H1 (cell line): Measurements from ENCODE around the gene MTHFS. TPM values are rescaled to one million over a fixed set of nuclear protein-coding genes. Genes with fewer than 3 reads are reported as not detected.

ENCODE experiments used
- CHD1 ChIP-seq: IDR thresholded peaks from 2 replicates; pipeline ENCODE4 v1.6.1; 2012; ENCODE audit warnings: low read depth, low read length, improper control_type of control experiment
- CHD7 ChIP-seq: fragments of 300-600 bp; sonication (generic); IDR thresholded peaks from 2 replicates; pipeline ENCODE4 v1.7.1; 2012; ENCODE audit warnings: low read length, moderate library complexity, mild to moderate bottlenecking, inconsistent platforms; ENCODE audit not compliant: insufficient replicate concordance
- E2F6 ChIP-seq: IDR thresholded peaks from 2 replicates; pipeline ENCODE4 v1.6.1; 2012; ENCODE audit warnings: inconsistent platforms
- EZH2 ChIP-seq: fragments of 200-600 bp; sonication (generic); IDR thresholded peaks from 2 replicates; pipeline ENCODE4 v1.7.1; 2012; ENCODE audit warnings: low read depth, mild to moderate bottlenecking, moderate library complexity, low read length, inconsistent platforms; ENCODE audit not compliant: severe bottlenecking
- KDM5A ChIP-seq: fragments of 200-600 bp; IDR thresholded peaks from 2 replicates; pipeline ENCODE4 v1.7.1; 2012; ENCODE audit warnings: mild to moderate bottlenecking, low read length, inconsistent platforms, mixed read lengths
- MAFK ChIP-seq: IDR thresholded peaks from 2 replicates; pipeline ENCODE4 v1.6.1; 2012; ENCODE audit warnings: low read depth, mild to moderate bottlenecking, improper control_type of control experiment, low read length
- RBBP5 ChIP-seq: IDR thresholded peaks from 2 replicates; pipeline ENCODE4 v1.7.1; 2012; ENCODE audit warnings: low read depth, mild to moderate bottlenecking, inconsistent platforms, low read length, moderate library complexity, borderline replicate concordance
- RXRA ChIP-seq: IDR thresholded peaks from 2 replicates; pipeline ENCODE4 v1.6.1; 2011; ENCODE audit warnings: low read depth, mild to moderate bottlenecking, low read length, moderate library complexity; ENCODE audit not compliant: insufficient read depth
- SP1 ChIP-seq: IDR thresholded peaks from 2 replicates; pipeline ENCODE4 v1.6.1; 2011; ENCODE audit warnings: low read depth, low read length
- SUZ12 ChIP-seq: fragments of 200-600 bp; sonication (generic); IDR thresholded peaks from 2 replicates; pipeline ENCODE4 v1.6.1; 2012; ENCODE audit warnings: mild to moderate bottlenecking, inconsistent platforms, low read length, moderate library complexity, mixed read lengths
- TAF1 ChIP-seq: IDR thresholded peaks from 2 replicates; pipeline ENCODE4 v1.6.1; 2011; ENCODE audit warnings: mild to moderate bottlenecking, low read depth, low read length
- TCF12 ChIP-seq: IDR thresholded peaks from 2 replicates; pipeline ENCODE4 v1.6.1; 2011; ENCODE audit warnings: low read depth, mild to moderate bottlenecking, low read length
- polyA plus RNA-seq, 7 experiments: library from polyadenylated mRNA; depleted of rRNA in 3 of 7; stranded (reverse) in 5 of 7; unstranded in 2 of 7; fragments of >200 nt in 5 of 7; fragments of 200-250 nt in 2 of 7; gene quantifications; 1 replicate in 5 of 7; 2 replicates in 1 of 7; 4 replicates in 1 of 7; pipeline versions ENCODE4 v1.2.1 to v1.2.3, GENCODE V29; 2011 to 2013; ENCODE audit warnings: missing spikeins in 2 of 7, mixed read lengths in 2 of 7
- total RNA-seq: library from RNA; stranded (reverse); fragmentation: NEBNext Ultra II Directional; extraction: Animal tissue kit (Norgen Biotek cat#: 25700); gene quantifications from 2 replicates; pipeline ENCODE4 v1.2.1, GENCODE V29; 2021

MTHFS gene
- total and polyA plus RNA-seq, 2 of the 8 experiments (the other 6 are each of a cell fraction or from before 2014, with no cell fraction given), result 27.3 to 37.2 TPM

GRCh38 chr15:79900087-79900486 is 3.3 kb upstream of the MTHFS start (continued):
- TF ChIP-seq CHD7, result no peak
- TF ChIP-seq EZH2, result no peak
- no peak for TF ChIP-seq SUZ12
- no peak for TF ChIP-seq CHD1
- no peak for TF ChIP-seq KDM5A
- TF ChIP-seq RBBP5, result no peak
- TF ChIP-seq SP1, result no peak
- TF ChIP-seq MAFK, result no peak
- no peak for TF ChIP-seq TAF1
- TF ChIP-seq RXRA, result no peak
- no peak for TF ChIP-seq TCF12
- TF ChIP-seq E2F6, result no peak
